NCI-H510A treated with DMSO at 0.1 percent for 48 hours (cell line): ENCODE measurements around the gene CD69.
A peak's percentile ranks its signal among the peaks of the same experiment; 100 is the strongest.

ENCODE experiments used
- DNase-seq: peaks from one replicate; lab custom pipeline; 2025; lab: John Stamatoyannopoulos, UW

Gene CD69

DNA sequence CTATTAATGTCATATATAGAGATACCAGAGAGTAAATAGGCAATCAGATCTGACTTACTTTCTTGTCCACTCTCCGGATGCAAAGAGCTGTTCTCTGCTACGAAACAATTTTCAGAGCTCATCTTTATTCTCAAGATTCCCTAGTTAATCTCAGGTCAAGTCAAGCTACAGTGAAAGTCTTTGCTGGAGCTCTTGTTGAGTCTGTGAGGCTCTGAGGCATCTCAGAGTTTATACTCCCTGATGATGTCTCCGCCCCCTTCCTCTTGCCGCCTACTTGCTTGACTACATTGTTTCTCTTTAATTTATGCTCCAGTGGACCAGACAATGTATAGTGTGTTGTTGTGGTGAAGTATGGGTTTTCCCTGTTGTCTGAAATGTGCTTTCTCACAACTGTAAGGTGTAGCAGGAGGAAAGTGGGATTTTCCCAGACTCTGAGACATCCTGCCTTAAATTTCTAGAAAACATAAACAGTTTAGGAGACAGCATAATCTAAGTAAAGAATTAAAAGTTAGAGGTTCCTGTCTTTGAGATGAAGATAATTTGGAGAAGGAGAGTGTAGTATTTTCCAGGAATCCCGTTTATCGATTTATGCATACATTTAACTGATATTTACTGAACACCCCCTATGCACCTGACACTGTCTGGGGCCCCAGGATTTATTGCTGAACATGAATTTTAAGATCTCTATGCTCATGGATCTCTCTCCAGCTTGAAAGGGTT is at the start of gene CD69:
TSS of gene CD69 (minus strand) at position 203 of the 720 bp plus-strand sequence. CDS start at position 122, 81 bp downstream.
- DNase-seq, result no peak

GRCh38 chr12:9809866-9810265 is 49.2 kb upstream of the CD69 start:
- no peak for DNase-seq

DNA sequence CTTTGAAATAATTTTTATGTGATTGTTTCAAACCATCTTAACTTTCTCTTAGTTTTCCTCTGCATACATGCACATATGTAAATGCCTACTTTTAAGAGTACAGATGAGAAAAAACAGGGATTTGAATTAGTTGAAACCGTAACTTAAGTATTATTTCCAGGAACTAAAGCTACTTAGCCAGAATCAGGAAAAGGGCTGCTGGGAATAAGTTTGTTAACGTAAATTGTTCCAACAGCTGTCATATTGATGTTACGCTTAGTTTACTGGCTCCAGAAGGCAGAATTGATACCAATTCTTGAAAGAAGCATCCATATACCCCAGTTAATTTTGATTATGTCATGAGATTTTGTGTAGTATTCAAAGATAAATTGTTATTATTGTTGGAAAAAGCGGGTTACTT is 48.6 kb upstream of the CD69 start:
- no peak for DNase-seq

DNA sequence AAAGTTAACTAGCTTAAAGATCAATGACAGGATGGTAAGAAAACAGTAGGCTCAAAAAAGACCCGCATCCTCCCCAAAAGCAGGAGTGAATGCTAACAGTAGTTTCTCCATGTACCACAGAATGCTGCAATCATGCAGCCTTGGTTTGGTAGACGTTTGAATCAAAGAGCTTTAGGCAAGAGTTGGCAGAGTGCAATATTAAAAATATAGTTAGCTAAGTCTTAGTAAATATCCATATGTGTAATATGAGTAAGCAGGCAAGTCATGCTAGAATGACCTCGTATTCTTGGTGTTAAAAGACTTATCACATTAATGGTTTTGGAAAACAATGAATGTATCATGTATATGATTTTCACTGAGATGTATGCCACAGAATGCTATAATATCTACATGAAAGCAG is 47.8 kb upstream of the CD69 start:
- no peak for DNase-seq

DNA sequence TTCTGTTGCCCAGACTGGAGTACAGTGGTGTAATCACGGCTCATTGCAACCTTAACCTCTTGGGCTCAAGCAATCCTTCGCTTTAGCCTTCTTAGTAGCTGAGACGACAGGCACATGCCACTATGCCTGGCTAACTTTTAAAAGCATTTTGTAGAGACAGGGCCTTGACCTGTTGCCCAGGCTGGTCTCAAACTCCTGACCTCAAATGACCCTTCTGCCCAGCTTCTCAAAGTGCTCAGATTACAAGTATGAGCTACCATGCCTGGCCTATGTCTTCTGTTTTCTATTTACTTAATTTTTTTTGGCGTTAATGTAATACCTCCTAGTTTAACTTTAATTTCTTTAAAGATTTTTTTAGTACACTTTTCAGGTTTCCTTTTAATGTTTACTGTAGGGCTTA is 46.0 kb upstream of the CD69 start:
- DNase-seq, result no peak

DNA sequence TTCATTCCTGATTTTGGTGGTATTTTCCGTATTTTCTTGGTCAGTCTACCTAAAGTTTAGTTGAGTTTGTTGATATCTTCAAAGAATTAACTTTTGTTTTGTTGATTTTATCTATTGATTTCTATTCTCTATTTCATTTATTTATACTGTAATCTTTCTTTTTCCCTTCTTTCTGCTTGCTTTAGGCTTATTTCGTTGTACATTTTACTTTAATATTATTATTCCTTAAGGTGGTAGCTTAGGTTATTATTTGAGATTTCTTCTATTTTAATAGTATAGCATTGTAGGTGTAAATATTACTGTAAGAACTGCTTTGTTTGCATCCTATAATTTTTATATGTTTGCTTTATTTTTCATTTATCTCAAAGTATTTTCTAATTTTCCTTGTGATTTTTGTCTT is 45.2 kb upstream of the CD69 start:
- DNase-seq, result no peak

GRCh38 chr12:9799961-9800360 is 39.3 kb upstream of the CD69 start:
- DNase-seq, result no peak

DNA sequence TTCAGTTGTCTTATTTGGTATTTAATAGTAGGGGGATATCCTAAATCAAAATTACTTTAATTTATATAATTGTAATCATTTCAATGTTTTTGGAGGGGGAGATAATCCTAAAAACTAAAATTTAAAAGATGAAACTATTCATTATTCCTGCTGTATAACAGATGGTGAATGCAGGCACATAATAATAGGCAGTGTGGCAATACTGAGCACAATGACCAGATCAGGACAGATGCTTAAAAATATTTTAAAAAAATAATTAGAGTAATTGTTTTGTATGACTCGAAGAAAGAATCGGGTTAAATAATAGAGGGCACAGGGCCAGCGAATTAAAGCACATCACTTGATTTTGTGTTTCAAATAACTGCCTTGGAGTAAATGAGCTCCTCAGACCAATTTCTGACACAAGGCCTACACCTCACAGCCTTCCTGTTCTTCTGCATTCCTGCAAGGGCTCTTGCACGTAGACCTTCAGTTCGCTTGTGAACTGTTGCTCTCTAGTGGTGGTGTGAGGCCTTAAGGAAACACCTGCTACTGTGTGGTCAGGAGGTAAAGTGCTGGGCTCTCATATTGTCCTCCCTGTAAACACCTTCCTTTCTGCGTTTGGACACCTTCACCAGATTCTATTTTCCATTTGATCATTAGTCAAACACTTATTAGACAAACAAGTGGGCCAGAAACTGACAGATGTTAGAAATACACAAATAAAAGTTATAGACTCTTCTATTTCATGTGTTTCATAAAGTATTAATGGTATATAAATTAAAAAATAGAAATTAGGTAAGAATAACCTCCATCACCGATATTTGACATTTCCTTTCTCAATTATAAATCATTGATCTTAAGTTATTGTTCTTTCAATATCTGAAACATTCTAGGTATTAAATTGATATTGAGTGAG is 37.3 kb upstream of the CD69 start:
- peak; percentile 75 for DNase-seq

GRCh38 chr12:9796971-9797370 is 36.3 kb upstream of the CD69 start:
- no peak for DNase-seq

- DNase-seq, result no peak
These were observed 35.6 kb upstream of the CD69 start for GRCh38 chr12:9796346-9796745.

DNA sequence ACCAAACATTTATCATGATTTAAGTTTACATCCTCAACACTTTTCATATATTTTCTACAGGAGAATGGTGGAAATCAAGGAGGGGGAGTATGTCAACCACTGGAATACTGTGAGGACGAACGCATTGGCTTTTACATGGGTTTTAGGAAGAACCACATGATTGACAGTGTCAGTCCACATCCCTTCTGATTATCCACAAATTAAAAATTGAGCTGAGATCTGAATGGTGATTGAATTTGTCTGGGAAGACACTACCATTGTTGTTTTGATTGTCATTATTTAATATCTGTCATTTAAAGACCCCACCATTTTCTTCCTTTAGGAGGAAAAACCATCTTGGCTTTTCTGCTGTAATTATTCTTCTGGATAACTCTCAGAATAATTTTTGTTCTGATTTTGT is 35.2 kb upstream of the CD69 start:
- no peak for DNase-seq

- no peak for DNase-seq
These were observed 33.9 kb upstream of the CD69 start for GRCh38 chr12:9794484-9795093.

DNA sequence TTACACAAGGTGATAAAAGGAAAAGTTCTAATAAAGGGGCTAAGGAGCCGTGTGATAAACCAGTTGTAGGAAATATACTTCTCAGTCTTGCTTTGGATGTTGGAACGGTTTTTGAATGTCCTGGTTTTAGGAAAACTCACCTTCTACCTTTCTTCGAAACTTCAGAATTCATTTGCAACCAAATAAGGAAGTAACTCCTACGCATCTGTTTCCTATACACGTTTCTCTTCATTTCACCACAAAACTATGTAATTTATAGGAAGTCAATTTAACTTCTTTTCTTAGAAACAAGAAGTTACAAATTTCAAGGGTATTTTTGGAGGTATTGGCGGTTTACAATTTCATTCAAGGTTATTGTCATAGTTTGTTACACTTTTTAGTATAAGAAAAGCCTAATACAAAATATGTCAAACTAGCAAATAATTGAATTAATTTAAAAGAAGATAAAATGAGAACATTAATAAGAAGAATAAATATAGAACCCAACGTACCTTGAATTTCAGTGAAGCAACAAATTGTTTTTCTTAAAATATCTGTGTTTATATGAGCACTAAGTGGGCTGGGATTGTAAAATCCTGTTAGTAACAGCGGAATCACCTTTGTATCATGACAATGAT is 33.2 kb upstream of the CD69 start:
- DNase-seq, result no peak

GRCh38 chr12:9792961-9793617 is 32.4 kb upstream of the CD69 start:
- no peak for DNase-seq

DNA sequence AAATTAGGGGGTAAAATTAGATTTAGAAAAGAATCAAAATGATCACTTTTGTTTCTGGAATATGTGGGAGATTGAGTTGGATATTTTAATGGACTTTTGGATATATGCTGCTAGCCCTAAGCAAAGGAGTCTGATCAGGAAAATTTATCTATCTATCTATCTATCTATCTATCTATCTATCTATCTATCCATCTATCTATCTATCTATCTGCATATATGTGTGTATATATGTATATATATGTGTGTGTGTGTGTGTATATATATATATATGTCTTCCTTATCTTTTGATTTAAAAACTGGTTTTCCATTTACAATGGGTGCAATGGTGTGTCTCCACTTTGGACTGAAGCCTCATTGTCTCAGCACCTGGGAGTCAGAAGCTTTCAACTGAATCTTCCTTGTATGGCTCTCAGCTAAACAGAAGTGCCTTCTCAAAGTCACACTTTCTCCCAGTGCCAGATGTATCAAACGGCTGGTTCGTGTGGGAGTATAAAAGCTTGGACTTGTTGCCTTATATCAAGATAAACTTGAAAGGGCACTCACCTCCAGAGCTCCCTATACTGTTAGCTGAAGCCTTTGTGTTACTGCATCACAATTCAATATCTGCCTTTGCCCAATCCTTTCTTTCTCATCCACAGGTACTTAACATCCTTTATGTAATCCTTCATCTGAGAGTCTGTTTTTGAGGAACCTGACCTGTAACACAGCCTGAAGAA is 31.6 kb upstream of the CD69 start:
- no peak for DNase-seq

- no peak for DNase-seq
These were observed 26.3 kb upstream of the CD69 start for GRCh38 chr12:9786726-9787717.

GRCh38 chr12:9784816-9785215 is 24.1 kb upstream of the CD69 start:
- DNase-seq, result no peak

DNA sequence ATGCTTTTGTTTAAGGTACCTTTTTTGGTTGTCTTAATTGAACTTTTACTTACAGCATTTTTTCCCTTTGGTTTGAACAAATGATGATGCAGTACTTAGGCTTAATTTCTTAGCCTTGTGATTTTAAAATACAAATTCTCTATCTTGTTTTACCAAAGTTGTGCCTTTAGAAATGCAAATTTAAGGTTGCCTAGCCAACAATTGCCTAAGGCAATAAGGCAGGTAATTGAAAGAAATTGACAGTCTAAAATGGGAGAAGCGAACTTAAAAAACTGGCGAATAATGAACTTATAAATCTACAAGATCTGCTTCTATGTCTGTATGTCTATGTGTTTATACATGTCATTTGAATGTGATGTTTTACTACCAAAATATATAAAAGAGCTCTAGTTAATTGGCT is 23.6 kb upstream of the CD69 start:
- no peak for DNase-seq

DNA sequence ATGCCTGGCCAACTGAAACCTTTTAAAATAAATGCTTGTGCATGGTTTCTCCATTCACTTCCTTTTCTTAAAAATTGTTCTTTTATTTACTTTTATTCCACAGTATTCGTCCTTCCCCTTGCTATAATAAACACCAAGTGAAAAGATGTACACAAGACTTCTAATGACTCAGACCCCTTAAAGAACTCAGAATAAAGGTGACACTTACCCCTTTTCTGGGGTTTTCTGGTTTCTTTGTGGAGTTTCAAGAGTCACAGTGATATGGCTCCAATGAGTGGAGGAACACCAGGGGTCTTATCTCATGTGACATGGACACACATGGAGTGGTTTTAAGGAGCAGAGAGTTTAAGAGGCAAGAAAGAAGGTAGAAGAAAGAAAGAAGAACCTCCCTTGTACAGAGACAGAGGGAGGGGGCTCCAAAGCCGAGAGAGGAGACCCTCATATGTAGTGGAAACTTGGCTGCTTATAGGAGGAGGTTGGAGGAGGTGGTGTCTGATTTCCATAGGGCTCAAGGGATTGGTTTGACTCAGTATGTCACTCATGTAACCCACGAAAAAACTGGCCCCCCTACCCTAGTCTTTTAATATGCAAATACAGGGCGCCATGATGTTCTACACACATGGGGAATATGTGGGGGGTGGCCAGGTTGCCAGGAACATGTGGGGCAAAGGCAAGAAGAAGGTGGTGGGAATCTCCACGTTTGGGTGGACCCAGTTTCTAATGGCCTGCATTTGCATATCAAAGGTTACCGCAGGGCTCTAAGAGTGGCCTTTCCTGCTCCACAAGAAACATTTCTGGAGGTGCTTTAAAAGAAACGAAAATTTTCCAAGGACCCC is 22.1 kb upstream of the CD69 start:
- DNase-seq, result no peak
